HG02970 (cell line): ENCODE measurements around the gene EEIG1.
A peak's percentile ranks its signal among the peaks of the same experiment; 100 is the strongest.

Experiments used
- ATAC-seq: cut with Tn5 transposase; IDR thresholded peaks from one replicate; pipeline ENCODE4 v1.9.1; 2021; ENCODE audit warnings: mild to moderate bottlenecking, moderate library complexity, moderate number of reproducible peaks; ENCODE audit not compliant: unreplicated experiment, low FRiP score

EEIG1 gene

GRCh38 chr9:127943011-127943662 is 37.7 kb downstream of the EEIG1 start:
- no peak for ATAC-seq

GRCh38 chr9:127942216-127943010 is 38.4 kb downstream of the EEIG1 start:
- ATAC-seq, result no peak

DNA sequence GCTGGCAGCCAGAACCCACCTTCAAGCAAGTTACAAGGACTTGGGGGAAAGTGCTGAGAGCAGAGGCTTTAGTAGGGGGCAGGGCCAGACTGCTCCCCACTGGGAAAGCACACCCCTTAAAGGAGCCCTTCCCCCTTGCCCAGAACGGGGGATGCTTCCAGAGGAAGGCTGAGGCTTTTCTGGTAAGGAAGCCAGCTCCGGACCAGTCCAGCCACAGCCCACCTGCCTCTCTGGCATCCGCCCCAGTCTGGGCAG is 38.9 kb downstream of the EEIG1 start:
- no peak for ATAC-seq

GRCh38 chr9:127941062-127941960 is 39.5 kb downstream of the EEIG1 start:
- ATAC-seq, result no peak

- no peak for ATAC-seq
Observed at GRCh38 chr9:127940593-127940992, 40.2 kb downstream of the EEIG1 start.

GRCh38 chr9:127938298-127938690 is 42.5 kb downstream of the EEIG1 start:
- no peak for ATAC-seq

- peak; percentile 80 for ATAC-seq
Observed at GRCh38 chr9:127937388-127938297, 43.1 kb downstream of the EEIG1 start, which contains the start of gene DPM2. DPM2 (minus strand) TSS chr9:127937854; CDS start chr9:127937820, 34 bp downstream.

- ATAC-seq, result no peak
Observed at GRCh38 chr9:127937056-127937387, 43.8 kb downstream of the EEIG1 start.

DNA sequence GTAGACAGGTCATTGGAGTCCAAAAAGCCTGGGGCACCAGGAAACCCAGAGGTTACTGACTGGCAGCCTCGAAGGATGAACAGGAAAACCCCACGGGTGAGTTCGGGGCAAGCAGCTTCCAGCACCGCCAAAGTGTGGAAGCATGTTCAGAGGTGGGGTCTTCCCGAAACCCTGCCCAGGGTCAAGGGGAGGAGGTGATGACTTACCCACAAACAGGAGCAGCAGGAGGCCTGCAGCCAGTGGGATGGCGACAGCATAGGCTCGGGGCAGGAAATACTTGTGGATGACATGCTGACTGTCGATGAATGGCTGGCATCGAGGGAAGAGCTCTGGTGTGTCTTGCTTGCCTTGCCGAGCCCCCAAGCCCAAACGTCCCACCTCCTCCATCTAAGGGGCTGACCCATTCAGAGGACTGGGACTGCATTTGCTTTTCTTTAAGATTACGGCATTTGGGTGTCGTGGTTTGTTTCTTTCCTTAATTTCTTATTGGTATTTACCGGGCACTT is 44.4 kb downstream of the EEIG1 start:
- no peak for ATAC-seq

DNA sequence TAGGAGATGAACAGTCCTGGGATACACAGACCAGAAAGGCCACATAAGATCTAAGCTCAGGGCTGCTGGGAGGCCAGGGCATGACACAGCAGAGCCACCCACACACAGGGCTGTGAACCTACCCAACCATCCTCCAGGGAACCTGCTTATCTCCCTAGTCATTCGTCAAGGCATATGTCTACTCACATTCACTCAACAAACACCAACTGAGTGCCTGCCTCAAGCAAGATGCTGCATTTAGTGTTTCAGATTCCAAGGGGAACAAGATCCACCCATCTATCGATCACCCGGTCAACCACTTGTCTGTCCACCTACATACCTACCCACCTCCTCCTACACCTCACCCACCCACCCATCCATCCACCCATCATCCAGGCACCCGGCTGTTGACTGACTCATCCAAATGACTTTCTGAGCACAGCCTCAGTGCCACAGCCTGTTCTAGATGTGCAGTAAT is 45.0 kb downstream of the EEIG1 start:
- no peak for ATAC-seq

- ATAC-seq, result no peak
Observed at GRCh38 chr9:127934986-127935385, 45.8 kb downstream of the EEIG1 start.

DNA sequence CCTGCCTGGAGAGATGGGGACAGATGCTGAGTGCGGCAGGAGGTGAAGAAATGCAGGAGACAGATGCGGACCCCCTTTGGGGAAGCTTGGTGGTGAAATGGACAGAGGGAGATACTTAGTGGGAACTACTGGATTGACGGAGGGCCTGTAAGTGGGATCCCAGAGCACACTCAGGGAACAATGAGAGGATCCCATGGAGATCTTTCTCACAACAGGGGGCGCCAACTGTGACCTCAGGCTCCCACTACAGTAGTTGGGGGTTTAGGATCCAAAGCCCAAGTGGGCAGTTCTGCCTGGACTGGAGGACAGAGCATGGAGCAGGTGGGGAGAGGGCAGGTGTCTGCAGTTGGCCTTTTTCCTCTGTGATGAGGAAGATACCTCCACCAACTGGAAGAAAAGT is 46.5 kb downstream of the EEIG1 start:
- ATAC-seq, result no peak

- no peak for ATAC-seq
Observed at GRCh38 chr9:127931092-127931881, 49.5 kb downstream of the EEIG1 start.
